ENCODE data around the gene DPP6.

- TF ChIP-seq EZH2 (IDR thresholded peaks at IDR 0.05; ENCODE audit: borderline replicate concordance) (no peak), CTCF (IDR thresholded peaks at IDR 0.05; ENCODE audit: poor library complexity) (no peak), EZH2phosphoT487 (IDR thresholded peaks at IDR 0.05; ENCODE audit: low read depth, severe bottlenecking, unreplicated experiment) (no peak)
Observed at GRCh38 chr7:154918741-154919140, 866.5 kb downstream of the DPP6 start.
